KG1 (cell line): ENCODE results near the gene PCGF1.
A peak's percentile ranks its signal among the peaks of the same experiment; 100 is the strongest.
"Not testable (repeated sequence)": the region's sequence is repeated elsewhere in the genome, so short reads cannot be mapped to it uniquely, and the experiment has no call there.

ENCODE experiments used
- DNase-seq: peaks from one replicate; lab custom pipeline; 2025; lab: John Stamatoyannopoulos, UW

Gene PCGF1

GRCh38 chr2:74472086-74472944 lies 35.2 kb downstream of the PCGF1 start, which contains the start of gene MRPL53:
TSS of gene MRPL53 (minus strand) at chr2:74472680. CDS start at chr2:74472660, 20 bp downstream.
- peak; percentile 90 for DNase-seq

GRCh38 chr2:74471332-74472065 lies 36.0 kb downstream of the PCGF1 start:
- no peak for DNase-seq

- DNase-seq: not testable (repeated sequence)
Observed at GRCh38 chr2:74470742-74471141, 36.8 kb downstream of the PCGF1 start.

GRCh38 chr2:74464406-74464805 lies 43.1 kb downstream of the PCGF1 start:
- no peak for DNase-seq

GRCh38 chr2:74462786-74463105 lies 44.7 kb downstream of the PCGF1 start:
- no peak for DNase-seq

- no peak for DNase-seq
Observed at GRCh38 chr2:74462054-74462785, 45.3 kb downstream of the PCGF1 start.

- DNase-seq: no peak
Observed at GRCh38 chr2:74461187-74462053, 46.1 kb downstream of the PCGF1 start.

GRCh38 chr2:74460187-74460586 lies 47.3 kb downstream of the PCGF1 start:
- not testable (repeated sequence) for DNase-seq

GRCh38 chr2:74459503-74460118 lies 47.9 kb downstream of the PCGF1 start:
- not testable (repeated sequence) for DNase-seq

- DNase-seq: no peak
Observed at GRCh38 chr2:74458938-74459363, 48.5 kb downstream of the PCGF1 start.

GRCh38 chr2:74458132-74458937 lies 49.2 kb downstream of the PCGF1 start, which contains the start of gene WBP1:
TSS of gene WBP1 (plus strand) at chr2:74458438. CDS start at chr2:74458603, 165 bp downstream.
- peak; percentile 96 for DNase-seq

GRCh38 chr2:74457549-74458131 lies 49.9 kb downstream of the PCGF1 start:
- peak; percentile 84 for DNase-seq

- no peak for DNase-seq
Observed at GRCh38 chr2:74457129-74457548, 50.4 kb downstream of the PCGF1 start.
